Measurements from ENCODE around the gene ENPP7.

The ENPP7 gene

DNA sequence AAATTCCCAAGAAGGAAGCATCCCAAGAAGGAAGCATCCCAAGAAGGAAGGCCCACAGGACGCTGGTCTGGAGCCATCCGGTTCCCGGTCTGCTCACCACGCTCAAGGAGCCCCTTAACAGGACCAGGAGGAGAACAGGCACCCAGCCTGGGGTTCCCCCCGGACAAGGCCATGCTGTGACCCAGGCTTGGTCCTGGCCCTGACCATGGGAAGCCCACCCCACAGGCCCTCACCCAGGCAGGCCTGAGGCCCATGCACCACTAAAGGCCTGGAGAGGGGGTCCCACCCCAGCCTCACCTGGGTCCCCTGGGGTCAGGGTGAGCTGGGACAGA is 340 bp upstream of the ENPP7 start:
- no peak for DNase-seq (ENCODE audit: low read depth in 3 of 3, low spot score in 1 of 3)

DNA sequence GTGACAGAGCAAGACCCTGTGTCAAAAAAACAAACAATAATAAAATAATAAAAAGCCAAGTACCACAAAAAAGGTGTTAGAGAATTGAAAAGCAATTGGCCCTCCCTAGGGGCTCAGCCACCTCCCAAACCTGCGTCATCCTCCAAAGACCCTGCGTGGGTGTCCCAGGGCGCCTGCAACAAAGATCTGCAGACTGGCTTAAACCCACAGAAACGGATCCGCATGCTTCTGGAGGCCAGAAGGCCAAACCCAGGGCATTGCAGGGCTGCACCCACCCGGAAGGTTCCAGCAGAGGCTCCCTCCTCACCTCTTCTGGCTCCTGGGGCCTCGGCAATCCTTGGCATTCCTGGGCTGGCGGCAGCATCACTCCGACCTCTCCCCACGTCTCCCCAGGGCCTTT is 1.5 kb downstream of the ENPP7 start:
- no peak for DNase-seq (ENCODE audit: low read depth in 3 of 3, low spot score in 1 of 3)

DNA sequence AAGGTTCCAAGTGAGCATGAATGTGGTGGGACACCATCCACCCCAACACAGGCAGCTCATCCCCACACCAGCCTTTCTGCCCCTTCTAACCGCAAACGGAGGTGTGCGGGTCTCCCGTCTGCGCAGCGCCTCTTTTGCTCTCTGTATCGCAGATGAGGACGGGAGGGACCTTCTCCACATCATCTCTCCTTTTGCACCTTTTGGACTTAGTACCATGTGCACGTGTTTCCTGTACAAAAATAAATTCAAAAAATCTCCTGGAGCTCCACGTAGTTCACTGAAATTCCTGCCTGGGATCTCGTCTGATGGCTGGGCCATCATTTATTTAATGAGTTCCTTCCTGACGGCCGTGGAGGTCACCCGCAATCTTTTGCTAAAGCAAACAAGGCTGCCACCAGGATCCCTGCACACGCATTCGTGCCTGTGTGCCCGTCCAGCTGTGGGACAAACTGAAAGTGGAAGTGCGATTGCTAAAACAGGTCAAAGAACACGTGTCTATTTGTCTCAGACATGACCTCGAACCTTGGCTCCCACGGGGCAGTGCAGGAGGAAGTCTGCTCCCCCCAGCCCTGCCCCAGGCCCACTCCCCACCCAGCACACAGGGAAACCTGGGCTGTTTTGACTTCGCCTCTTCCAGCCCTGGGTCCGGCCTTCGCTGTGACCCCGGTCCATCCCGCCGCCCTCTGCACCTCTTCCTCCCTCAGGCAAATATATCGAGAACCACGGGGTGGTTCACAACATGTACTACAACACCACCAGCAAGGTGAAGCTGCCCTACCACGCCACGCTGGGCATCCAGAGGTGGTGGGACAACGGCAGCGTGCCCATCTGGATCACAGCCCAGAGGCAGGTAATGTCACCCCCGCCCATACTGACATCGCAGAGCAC is 2.3 kb downstream of the ENPP7 start:
- no peak for DNase-seq (ENCODE audit: low read depth in 3 of 3, low spot score in 1 of 3)

DNA sequence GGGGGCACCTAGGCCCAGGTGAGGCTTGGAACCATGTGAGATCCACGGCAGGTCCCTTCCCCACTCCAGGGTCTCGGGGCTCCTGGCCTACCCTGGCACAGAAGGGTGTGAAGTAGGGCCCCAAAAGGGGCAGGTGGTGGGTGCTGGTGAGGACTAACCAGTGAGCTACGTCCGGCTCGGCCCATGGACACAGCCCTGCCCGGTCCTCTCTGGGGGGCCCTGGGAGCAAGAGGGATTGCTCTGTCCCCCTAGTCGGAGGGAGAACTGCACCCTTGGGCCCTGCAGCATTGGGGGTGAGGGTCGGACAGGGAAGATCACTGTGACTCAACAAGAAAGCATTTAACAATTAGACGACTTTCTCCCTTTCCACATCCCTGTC is 2.9 kb downstream of the ENPP7 start:
- DNase-seq (ENCODE audit: low read depth in 3 of 3, low spot score in 1 of 3): no peak

DNA sequence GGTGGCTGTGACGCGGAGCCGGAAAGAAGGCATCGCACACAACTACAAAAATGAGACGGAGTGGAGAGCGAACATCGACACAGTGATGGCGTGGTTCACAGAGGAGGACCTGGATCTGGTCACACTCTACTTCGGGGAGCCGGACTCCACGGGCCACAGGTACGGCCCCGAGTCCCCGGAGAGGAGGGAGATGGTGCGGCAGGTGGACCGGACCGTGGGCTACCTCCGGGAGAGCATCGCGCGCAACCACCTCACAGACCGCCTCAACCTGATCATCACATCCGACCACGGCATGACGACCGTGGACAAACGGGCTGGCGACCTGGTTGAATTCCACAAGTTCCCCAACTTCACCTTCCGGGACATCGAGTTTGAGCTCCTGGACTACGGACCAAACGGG is 4.4 kb downstream of the ENPP7 start:
- DNase-seq (ENCODE audit: low read depth in 3 of 3, low spot score in 1 of 3): no peak

DNA sequence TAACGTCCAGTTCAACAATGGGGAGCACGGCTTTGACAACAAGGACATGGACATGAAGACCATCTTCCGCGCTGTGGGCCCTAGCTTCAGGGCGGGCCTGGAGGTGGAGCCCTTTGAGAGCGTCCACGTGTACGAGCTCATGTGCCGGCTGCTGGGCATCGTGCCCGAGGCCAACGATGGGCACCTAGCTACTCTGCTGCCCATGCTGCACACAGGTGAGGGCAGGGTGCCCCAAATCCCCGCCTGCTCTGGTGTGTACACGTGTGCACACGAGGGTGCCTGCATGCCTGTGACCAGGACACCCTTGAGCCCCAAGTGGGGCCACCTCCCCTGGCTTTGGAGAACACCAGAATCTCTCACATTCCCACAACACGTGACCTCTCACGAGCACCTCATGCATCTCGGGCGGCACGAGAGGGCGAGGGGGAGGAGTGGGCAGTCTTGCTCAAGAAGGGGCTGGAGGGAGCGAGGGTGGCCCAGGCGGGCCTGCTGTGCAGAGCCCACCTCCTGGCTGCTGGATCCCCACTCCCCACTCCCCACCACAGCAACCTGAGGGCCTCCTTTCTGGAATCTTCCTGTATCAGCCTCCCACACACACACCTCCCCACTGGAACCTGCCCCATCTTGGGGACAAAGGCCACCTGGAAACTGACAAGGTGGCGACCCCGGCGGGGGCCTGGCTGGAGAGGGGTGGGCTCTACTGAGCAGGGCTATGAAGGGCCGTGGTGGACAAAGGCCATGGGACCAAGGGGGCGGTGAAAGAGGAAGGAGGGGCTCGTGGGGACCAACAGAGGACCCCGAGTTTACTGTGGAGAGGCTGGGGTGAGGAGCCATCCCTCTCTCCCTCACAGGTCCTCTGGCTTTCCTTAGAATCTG is 6.5 kb downstream of the ENPP7 start:
- DNase-seq (ENCODE audit: low read depth in 3 of 3, low spot score in 1 of 3): no peak

DNA sequence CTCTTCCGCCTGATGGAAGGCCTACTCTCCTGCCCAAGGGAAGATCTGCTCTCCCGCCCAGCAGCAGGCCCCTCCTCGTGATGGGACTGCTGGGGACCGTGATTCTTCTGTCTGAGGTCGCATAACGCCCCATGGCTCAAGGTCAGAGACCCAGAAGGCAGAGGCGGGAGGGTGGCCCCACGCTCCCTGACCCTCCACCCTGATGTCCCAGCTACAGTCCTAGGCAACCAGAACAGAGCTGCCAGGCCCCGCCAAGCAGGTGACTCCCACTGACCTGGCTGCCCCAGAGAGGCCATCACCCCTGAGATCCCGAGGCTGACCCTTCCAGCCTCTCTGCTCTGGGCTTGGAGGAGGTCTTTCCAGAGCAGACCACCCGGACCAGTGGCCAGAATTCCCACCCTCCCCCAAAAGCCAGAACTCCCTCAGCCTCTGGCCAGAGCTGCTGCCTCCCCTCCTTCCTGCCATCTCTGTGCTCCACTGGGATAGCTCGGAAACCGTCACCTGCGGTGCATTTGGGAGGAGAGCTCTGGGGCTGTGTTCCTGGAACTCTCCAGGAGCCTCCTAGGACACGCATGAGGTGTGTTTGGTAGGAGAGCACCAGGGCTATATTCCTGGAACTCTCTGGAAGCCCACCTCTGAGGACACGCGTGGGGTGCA is 7.3 kb downstream of the ENPP7 start:
- DNase-seq (ENCODE audit: low read depth in 3 of 3, low spot score in 1 of 3): no peak

DNA sequence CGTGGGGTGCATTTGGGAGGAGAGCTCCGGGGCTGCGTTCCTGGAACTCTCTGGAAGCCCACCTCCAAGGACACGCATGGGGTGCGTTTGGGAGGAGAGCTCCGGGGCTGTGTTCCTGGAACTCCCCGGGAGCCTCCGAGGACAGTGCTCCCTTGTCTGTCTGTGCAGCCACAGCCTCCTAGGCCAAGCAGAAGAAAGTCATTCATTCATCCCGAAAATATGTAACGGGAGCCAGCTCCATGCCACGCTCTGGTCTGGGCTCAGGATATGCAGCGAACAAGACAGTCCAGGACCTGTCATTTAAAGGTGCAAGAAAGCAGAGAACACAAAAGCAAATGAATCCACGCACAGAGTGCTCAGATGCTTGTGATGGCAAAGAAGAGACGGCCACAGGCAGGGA is 7.9 kb downstream of the ENPP7 start:
- DNase-seq (ENCODE audit: low read depth in 3 of 3, low spot score in 1 of 3): no peak

DNA sequence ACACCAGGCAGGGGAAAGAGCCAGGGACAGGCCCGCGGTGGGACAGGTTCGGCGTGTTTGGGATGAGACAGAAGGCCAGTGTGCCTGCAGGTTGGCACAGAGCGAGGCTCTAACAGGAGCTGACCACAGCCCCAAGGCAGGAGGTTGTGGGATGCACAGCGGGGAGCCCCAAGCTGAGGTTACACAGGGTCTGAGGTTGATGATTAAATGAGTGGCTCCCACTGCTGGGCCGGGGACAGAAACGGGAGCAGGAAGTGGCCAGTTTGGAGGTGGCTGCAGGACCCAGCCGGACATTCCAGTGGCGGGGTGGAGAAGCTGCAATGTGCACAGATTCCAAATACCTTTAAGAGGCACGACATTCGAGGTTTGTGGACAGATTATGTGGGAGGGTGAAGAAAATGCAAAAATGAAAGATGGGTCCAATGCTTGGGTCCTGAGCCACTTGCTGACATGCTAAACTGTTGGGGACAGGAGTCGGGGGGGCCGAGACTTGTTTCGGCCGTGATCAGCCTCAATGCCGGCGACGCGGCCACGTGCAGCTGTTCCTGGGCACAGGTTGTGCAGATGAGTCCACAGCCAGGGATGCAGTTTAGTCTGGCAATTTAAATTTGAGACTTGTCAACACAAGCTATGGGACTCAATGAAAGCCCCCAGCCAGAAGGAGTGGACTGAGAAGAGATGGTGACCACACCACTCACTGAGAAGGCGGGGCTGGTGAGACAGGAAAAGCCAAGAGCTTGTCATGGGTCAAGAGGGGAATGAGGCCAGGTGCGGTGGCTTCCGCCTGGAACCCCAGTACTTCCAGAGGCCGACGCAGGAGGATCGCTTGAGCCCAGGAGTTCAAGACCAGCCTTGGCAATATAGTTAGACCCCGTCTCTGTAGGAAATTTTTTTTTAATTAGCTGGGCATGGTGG is 8.7 kb downstream of the ENPP7 start:
- DNase-seq (ENCODE audit: low read depth in 3 of 3, low spot score in 1 of 3): no peak

DNA sequence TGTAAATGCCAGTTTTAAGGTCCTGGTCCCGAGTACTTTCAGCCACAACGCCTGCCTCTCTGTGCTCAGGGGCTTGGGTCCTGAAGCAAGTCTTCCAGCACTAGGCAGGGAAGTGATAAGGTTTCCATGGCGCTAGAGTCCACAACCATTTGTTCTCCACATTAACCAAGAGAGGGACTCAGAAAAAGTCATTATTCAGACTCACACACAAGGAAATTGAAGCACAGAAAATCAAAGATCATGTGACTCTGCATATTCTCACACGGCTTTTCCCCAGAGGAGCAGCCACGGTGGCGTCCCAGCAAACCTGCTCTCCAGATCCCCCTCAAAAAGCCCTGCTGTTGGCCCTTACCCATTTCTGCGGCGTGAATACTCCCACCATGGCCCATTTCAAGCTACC is 9.7 kb downstream of the ENPP7 start:
- DNase-seq (ENCODE audit: low read depth in 3 of 3, low spot score in 1 of 3): no peak

DNA sequence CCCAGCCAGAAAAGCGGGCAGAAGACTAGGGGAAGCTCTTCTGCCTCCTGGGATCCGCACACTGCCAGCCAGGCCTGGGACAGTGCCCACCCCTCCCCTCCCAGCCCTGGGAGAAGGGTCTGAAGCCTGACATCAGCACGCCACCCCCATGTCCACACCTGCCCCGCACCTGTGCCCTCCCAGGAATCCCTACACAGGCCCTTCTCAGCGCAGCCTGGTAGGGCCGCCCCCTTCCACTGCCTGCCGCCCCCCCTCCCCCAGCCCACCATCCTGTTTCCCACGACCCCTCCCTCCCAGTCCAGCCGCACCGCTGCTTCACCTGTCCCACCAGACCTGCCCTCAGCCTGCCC is 10.6 kb downstream of the ENPP7 start:
- no peak for DNase-seq (ENCODE audit: low read depth in 3 of 3, low spot score in 1 of 3)

DNA sequence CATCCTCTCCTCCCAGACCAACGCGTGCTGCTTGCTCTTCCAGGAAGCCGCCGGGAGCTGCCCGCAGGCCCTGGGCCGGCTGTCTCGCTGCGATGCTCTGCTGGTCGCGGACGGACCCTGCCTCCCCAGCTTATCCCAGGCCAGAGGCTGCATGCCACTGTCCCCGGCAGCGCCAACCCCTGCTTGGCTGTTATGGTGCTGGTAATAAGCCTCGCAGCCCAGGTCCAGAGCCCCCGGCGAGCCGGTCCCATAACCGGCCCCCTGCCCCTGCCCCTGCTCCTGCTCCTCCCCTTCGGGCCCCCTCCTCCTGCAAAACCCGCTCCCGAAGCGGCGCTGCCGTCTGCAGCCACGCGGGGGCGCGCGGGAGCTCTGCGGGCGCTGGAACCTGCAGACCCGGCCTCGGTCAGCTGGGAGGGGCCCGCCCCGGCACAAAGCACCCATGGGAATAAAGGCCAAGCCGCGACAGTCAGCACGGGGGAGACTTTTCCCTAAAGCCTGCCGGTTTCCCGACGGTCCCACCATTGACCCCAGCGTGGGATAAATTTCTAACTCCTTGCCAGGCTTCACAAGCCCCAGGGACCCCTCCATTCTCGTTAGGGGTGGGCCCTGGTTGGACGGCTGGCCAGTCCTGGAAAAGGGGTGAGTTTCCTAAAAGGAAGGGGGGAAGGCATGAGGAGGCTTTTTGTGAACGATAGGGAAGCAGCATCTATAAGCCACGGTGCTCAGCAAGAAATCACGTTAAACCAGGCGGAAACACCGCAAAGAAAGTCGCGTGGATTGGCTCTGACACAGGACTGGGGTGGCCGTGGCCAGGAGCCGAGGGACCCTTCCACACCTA is 11.2 kb downstream of the ENPP7 start:
- peak; percentile 25 to 66 (median 56) for DNase-seq (ENCODE audit: low read depth in 3 of 3, low spot score in 1 of 3)

DNA sequence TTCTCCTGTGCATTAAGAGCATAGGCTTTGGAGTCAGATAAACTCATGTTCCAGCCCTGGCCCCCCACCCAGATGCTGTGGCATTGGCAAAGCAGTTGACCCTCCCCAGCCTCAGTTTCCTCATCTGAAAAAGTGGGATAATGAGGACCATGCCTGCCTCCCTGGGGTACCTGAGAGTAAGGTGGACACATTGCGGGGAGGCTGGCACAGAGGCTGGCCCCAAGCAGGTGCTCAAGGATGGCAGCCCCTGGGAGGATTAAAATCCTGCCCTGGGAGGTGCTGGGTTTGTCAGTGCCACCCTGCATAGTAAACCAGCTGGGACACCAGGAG is 11.8 kb downstream of the ENPP7 start:
- no peak for DNase-seq (ENCODE audit: low read depth in 3 of 3, low spot score in 1 of 3)

DNA sequence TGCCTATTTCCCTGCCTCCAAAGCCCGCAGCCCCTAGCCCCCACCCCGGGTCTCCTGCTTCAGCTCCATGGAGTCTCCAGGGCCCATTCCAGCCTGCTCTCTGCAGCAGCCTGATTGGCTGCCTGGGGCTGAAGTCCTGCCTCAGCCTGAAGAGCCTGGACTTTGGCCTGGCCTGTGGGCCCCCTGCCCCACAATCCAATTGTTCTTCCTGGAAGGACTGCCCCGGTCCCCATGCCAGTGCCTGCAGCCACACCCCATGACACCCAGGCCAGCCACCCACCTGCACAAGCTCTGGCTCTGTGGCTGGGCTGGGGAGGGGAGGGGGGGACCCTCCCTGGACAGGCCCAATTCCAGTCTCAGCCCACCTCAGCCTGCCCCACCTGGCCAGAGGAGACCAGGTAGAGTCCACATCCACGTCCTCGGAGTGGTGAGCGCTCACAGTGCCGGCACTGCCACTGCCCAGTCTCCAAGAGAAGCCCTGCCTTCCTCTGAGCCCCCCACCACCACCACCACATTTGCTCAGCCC is 12.3 kb downstream of the ENPP7 start:
- DNase-seq (ENCODE audit: low read depth in 3 of 3, low spot score in 1 of 3): no peak

DNA sequence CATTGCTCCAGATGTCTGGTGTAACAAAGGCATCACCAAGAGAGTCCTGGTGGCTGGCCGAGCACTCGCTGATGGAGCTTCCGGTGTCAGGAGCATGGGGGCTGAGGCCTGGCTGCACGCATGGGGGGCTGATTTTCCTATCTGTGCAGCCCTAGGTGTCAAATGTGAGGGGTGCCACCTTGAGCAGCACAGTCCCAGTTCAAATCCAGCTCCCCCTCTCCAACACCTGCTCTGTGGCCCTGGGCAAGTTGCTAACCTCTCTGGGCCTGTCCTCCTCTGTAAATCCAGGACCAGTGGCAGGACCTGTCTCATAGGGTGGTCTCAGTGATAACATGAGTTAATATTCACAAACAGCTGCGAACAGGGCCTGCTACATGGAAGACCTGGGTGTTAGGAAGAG is 12.9 kb downstream of the ENPP7 start:
- no peak for DNase-seq (ENCODE audit: low read depth in 3 of 3, low spot score in 1 of 3)

DNA sequence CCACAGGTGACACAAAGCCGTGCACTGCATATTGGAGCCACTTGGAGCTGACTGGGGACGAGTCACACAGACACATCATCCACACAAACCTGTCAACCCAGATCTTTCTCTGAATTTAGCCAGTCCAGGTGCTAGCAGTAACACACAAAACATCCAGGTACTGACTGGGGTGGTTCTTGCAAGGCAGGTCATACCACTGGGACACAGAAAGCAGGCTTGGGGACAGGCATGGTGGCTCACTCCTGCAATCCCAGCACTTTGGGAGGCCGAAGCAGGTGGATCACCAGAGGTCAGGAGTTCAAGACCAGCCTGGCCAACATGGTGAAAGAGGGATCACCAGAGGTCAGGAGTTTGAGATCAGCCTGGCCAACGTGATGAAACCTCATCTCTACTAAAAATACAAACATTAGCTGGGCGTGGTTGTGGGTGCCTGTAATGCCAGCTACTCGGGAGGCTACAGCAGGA is 14.9 kb downstream of the ENPP7 start:
- no peak for DNase-seq (ENCODE audit: low read depth in 3 of 3, low spot score in 1 of 3)

DNA sequence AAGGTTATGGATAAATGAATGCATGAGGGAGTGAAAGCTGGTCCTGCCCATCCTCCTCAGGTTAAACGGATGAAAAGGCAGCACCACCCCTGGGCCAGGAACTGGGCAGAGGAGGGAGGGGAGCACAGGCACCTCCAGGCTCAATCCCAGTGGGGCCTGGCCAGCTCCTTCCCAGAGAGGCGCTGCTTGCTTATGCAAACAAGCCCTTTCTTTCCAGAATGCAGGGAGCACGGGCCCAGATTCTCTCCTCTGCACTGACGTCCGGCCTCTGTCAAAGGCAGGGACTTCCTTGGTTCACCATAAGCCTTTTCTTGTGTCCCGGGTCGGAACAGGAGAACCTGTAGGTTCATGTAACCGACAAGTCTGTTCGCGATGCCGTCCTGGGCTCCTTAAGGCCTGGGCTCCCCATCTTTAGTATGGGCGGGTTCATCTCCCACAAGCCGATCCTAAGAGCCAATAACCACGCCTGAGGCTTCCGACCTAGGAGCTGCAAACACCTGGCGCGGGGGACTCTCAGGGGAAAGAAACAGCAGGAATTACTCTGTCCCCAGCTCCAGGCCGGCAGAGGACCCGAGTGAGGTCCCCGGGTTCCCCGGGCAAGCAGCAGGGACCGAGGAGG is 16.3 kb downstream of the ENPP7 start:
- no peak for DNase-seq (ENCODE audit: low read depth in 3 of 3, low spot score in 1 of 3)

DNA sequence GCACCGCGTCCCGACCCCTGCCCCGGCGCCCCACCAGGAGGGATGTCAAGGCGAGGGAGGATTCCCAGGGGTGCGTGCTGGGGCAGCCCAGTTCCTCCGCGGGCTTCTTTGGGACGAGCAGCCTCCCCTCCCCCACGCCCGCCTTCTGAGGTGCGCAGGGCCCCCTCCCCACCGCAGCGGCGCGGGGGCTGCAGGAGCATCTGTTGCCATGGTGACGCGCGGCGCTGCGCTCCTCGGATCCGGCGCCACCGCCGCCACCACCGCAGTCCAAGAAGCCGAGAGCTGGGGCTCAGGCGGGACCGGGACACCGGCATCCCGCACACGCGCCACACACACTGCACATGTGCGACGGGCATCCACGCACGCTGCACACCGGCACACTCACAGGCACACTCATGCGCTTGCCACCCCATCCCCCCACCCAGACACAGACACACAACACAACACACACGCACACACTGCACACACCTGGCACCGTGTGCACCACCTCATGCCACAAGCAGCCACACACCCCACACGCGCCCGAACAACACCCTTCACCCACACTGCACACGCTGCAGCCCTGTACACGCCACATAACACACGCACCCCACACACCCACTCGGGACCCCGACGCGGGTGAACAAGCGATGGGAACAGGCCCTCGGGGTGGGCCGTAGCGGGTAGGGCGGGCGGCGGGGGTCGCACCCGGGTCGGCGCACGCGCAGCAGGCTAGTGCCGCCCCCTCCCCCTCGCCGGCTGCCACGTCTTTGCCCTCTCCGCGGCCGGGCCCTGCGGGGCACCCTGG is 17.0 kb downstream of the ENPP7 start:
- no peak for DNase-seq (ENCODE audit: low read depth in 3 of 3, low spot score in 1 of 3)
